ENCODE results near the gene GDPD5.

Gene GDPD5

GRCh38 chr11:75491465-75491864, 34.3 kb downstream of the GDPD5 start:
- no peak overlapping the region for H3K4me3 ChIP-seq (IDR thresholded peaks at IDR 0.05; ENCODE audit: insufficient read depth, low read depth, low read length)

GRCh38 chr11:75490221-75491181, 35.2 kb downstream of the GDPD5 start:
- Histone ChIP-seq H3K4me1 (ENCODE audit: low read depth, poor library complexity, severe bottlenecking) (no peaks in the 10 kb centered on the region), H4K20me1 (ENCODE audit: insufficient read depth) (no peaks in the 10 kb centered on the region), H3K36me3 (ENCODE audit: insufficient read depth) (no peaks in the 10 kb centered on the region), H3K27me3 (ENCODE audit: insufficient read depth, low read depth) (no peaks in the 10 kb centered on the region), H3K4me3 (IDR thresholded peaks at IDR 0.05; ENCODE audit: insufficient read depth, low read depth, low read length) (no peak overlapping the region), H3K9ac (no peak overlapping the region), H3K79me2 (ENCODE audit: insufficient read depth, low read depth) (no peaks in the 10 kb centered on the region), H3K4me2 (no peak overlapping the region), H3K27ac (no peak overlapping the region), H2AFZ (ENCODE audit: low read depth) (no peak overlapping the region)
- TF ChIP-seq, protein P1, sequence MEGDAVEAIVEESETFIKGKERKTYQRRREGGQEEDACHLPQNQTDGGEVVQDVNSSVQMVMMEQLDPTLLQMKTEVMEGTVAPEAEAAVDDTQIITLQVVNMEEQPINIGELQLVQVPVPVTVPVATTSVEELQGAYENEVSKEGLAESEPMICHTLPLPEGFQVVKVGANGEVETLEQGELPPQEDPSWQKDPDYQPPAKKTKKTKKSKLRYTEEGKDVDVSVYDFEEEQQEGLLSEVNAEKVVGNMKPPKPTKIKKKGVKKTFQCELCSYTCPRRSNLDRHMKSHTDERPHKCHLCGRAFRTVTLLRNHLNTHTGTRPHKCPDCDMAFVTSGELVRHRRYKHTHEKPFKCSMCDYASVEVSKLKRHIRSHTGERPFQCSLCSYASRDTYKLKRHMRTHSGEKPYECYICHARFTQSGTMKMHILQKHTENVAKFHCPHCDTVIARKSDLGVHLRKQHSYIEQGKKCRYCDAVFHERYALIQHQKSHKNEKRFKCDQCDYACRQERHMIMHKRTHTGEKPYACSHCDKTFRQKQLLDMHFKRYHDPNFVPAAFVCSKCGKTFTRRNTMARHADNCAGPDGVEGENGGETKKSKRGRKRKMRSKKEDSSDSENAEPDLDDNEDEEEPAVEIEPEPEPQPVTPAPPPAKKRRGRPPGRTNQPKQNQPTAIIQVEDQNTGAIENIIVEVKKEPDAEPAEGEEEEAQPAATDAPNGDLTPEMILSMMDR (conservative IDR thresholded peaks at IDR 0.05; ENCODE audit: low read depth, low read length) = no peak

More at GRCh38 chr11:75491465-75491864, 34.3 kb downstream of the GDPD5 start:
- Histone ChIP-seq H3K27ac (no peak overlapping the region), H3K4me2 (no peak overlapping the region), H2AFZ (ENCODE audit: low read depth) (no peak overlapping the region), H3K79me2 (ENCODE audit: insufficient read depth, low read depth) (no peaks in the 10 kb centered on the region), H3K36me3 (ENCODE audit: insufficient read depth) (no peaks in the 10 kb centered on the region), H3K9ac (no peak overlapping the region), H3K4me1 (ENCODE audit: low read depth, poor library complexity, severe bottlenecking) (no peaks in the 10 kb centered on the region), H3K27me3 (ENCODE audit: insufficient read depth, low read depth) (no peaks in the 10 kb centered on the region), H4K20me1 (ENCODE audit: insufficient read depth) (no peaks in the 10 kb centered on the region)
- TF ChIP-seq, protein P1 (conservative IDR thresholded peaks at IDR 0.05; ENCODE audit: low read depth, low read length) = no peak

DNA sequence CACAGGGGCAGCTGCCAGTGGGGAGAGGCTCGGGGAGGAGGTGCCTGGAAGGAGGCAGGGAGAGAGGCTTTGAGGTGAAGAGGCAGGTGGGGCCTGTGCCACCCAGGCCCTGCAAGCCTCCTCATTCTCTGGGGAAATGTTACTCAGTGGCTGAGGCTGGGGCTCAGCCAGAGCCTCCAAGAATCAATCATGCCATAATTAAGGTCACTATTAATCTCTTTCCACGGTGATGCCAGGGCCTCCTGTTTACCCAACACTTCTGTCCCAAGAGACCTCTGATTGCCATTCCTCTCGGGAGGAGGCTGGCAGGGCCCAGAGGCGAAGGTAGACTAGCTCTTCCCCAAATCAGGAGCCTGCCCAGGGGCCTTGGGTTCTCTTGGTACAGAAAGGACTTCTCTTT, 38.4 kb downstream of the GDPD5 start:
- no peak overlapping the region for H3K4me2 ChIP-seq

GRCh38 chr11:75485742-75486141, 40.0 kb downstream of the GDPD5 start:
- Histone ChIP-seq H3K4me1 (ENCODE audit: low read depth, poor library complexity, severe bottlenecking) (no peaks in the 10 kb centered on the region), H3K4me3 (IDR thresholded peaks at IDR 0.05; ENCODE audit: insufficient read depth, low read depth, low read length) (no peak overlapping the region), H2AFZ (ENCODE audit: low read depth) (no peak overlapping the region), H3K27me3 (ENCODE audit: insufficient read depth, low read depth) (no peaks in the 10 kb centered on the region), H3K36me3 (ENCODE audit: insufficient read depth) (no peaks in the 10 kb centered on the region), H3K79me2 (ENCODE audit: insufficient read depth, low read depth) (no peaks in the 10 kb centered on the region), H3K4me2 (no peak overlapping the region), H3K9ac (no peak overlapping the region), H4K20me1 (ENCODE audit: insufficient read depth) (no peaks in the 10 kb centered on the region), H3K27ac (no peak overlapping the region)
- TF ChIP-seq, protein P1 (conservative IDR thresholded peaks at IDR 0.05; ENCODE audit: low read depth, low read length) = no peak

More for the DNA sequence above, 38.4 kb downstream of the GDPD5 start:
- H3K9ac ChIP-seq = no peak overlapping the region
- H3K27me3 ChIP-seq (ENCODE audit: insufficient read depth, low read depth) = no peaks in the 10 kb centered on the region
- H4K20me1 ChIP-seq (ENCODE audit: insufficient read depth) = no peaks in the 10 kb centered on the region
- no peaks in the 10 kb centered on the region for H3K79me2 ChIP-seq (ENCODE audit: insufficient read depth, low read depth)
- no peaks in the 10 kb centered on the region for H3K4me1 ChIP-seq (ENCODE audit: low read depth, poor library complexity, severe bottlenecking)
- TF ChIP-seq, protein P1 (conservative IDR thresholded peaks at IDR 0.05; ENCODE audit: low read depth, low read length) = no peak
- H2AFZ ChIP-seq (ENCODE audit: low read depth) = no peak overlapping the region
- H3K27ac ChIP-seq = no peak overlapping the region
- H3K36me3 ChIP-seq (ENCODE audit: insufficient read depth) = no peaks in the 10 kb centered on the region
- no peak overlapping the region for H3K4me3 ChIP-seq (IDR thresholded peaks at IDR 0.05; ENCODE audit: insufficient read depth, low read depth, low read length)

Measured in KMS-11 (cell line).